GM19238 (cell line): ENCODE data around the gene PAK5.

ENCODE experiments used
- DNase-seq: peaks from one replicate; pipeline ENCODE4 v3.0.0; 2011; ENCODE audit warnings: low spot score; ENCODE audit not compliant: insufficient read length

The PAK5 gene

DNA sequence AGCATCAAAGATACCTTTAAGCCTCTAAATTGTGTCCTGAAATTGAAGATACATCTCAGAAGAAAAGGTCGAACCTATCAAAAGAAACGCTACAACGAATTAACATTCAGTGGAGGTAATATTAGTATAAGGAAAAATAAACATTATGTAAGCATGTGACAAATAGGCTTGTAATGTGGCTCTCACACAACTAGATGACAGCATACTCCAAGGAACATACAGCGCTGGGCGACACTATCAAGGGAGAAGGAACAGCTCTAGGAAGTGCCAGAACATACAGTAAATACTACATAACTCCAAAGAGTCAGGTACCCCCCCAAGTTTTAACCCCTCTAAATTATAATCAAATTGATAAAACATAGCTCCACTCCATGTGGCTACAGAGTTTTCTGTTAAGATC lies 220.9 kb downstream of the PAK5 start:
- DNase-seq, result no peak

DNA sequence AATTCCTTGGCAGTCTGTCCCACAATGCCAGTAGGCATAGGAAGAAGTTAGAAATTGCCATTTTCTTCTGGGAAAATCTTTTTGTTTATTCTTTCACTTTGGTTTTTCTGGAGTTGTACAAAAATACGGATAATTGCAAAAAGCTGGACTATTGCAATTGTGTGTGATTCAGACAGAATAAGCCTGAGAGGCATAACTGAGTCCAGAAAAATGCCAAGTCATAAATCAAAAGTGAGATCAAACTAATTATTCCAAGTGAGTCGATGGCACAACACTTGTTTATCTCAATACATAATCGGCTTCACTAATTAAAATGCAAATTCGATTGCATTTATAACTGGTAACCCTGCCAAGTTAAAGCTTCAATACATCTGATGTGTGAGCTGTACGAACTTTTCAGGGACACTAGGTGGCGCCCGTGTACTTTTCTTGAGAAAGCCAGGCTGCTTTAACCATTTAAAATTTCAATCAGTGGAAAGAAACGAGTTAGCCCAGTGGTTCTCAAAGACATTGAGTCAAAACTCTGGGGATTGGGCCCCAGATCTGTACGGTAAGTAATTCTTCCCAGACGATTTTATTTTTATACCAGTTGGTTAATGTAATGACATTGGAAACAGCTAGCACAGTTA lies 221.9 kb downstream of the PAK5 start:
- no peak for DNase-seq

DNA sequence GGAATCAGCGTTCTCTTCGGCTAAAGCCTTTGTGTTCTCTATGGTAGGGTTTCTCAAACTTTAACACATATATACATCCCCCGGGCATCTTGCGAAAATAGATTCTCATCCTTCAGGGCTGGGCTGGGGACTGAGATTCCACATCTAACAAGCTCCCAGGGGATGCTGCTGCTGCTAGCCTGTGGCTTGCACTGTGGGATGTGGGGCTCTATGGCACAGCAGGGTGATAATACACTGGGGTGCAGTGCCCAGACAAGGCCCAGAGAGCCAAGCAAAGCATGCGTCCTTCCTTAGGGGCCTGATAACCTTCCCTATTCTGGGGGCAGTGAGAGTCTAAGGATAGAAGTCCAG lies 222.4 kb downstream of the PAK5 start:
- DNase-seq, result no peak

DNA sequence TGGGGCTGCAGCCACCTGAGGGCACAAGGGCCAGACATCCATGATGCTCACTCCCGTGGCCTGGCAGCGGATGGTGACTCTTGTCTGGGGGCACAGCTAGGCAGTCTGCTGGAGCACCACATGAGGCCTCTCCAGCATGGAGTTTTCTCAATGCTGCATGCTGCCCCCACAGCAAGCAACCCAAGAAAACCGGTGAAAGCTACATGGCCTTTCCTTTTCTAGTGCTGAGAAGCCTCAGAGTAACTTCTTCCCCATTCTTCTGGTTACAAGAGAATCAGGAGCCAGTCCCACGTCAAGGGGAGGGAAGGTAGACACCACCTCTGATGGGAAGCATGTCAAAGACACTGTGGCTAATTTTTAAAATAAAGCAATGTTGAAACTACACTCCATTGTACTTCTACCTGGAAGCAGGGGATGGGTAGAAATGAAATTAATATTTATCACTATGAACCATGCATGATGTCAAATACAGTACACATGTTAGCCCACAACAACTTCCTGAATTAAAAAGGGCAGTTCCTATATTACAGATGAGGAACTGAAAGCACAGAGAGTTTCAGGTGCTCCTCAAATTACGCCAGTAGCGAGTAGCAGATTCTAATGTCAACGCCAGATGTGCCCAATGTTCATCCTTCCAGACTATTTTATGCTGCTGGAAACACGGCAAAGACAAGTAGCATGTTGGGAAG lies 223.0 kb downstream of the PAK5 start:
- DNase-seq, result peak; percentile 13

DNA sequence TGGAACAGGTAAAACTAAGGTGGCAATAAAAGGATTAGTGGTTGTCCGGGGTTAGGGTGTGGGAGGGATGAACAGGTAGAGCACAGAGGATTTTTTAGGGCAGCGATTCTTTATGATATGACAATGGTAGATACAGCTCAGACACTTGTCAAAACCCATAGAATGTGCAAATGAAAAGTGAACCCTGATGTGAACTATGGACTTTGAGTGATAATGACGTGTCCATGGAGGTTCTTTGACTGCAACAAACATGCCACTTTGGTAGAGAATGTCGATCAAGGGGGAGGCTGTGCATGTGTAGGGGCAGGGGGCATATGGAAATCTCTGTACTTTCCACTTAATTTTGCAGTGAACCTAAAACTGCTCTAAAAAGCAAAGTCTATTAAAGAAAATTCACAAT lies 223.8 kb downstream of the PAK5 start:
- no peak for DNase-seq

DNA sequence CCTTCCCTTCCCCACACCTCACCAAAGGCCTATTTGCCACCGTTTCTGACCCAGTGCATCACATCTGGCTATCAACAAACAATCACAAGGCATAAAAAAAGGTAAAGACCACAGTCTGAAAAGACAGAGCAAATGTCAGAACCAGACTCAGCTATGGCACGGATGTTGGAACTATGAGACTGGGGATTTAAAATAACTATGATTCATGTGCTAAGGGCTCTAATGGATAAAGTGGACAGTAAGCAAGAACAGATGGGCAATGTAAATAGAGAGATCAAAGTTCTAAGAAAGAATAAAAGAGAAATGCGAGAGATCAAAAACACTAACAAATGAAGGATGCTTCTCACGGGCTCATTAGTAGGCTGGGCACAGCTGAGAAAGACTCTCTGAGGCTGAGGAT lies 225.0 kb downstream of the PAK5 start:
- no peak for DNase-seq

GRCh38 chr20:9611921-9612320 lies 227.0 kb downstream of the PAK5 start:
- DNase-seq, result no peak

DNA sequence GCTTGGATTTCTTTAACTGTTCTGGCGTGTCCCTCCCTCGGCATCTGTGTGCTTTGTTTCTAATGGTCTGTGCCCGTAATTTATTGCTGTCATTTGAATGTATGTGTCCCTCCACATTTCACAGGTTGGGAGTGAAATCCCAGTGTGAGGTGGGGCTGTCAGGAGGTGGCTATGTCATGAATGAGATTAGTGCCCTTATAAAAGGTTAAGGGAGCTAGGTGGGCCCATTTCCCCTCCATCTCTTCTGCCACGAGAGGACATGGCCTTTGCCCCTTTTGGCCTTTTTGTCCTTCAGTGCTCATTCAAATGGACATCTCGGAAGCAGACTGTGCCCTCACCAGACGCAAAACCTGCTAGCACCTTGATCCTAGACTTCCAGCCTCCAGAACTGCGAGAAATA lies 228.2 kb downstream of the PAK5 start:
- no peak for DNase-seq

DNA sequence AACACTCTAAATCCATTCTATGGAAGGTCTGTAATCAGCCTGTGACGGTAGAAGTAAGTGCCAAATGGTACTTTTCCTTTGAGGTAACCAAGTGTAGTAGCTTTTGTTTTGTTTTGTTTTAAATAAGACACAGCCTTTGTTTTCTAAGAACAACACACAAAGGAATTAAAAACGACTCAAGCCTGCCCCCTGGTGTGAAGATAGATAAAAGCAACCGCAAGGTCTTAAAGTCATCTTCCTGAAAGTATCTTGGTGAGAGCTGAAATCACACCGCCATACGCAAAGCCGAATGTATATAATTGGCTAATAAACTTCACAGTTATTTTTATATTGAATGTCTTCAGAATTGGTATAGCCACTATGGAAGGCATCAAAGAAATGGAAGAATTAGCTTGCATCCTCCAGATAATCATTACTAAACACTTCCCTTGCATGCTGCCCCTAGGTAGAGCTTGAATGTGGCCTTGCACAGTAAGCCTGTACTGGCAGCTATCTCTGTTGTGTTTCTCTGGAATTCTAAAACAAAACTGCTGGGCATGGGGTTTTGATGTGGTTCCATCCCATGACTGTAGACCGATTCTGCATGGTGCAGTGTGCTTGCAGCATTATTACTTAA lies 228.9 kb downstream of the PAK5 start:
- DNase-seq, result peak; percentile 7

GRCh38 chr20:9608639-9609340 lies 230.1 kb downstream of the PAK5 start:
- DNase-seq, result no peak

DNA sequence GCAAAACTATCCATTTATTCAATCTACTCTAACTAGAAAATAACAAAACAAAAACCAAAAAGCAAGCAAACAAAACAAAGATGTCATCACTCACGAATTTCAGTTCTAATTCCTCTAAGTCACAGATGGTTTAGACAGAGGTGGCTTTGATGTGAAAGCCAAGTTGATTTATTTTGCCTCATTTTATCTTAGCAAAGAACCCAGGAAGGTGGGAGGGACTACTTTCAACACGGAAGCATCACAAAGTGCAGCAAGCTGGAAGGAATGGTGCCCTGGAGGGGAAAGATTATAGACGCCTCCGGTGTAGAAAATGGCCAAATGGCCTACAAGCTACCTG lies 236.1 kb downstream of the PAK5 start:
- DNase-seq, result no peak

DNA sequence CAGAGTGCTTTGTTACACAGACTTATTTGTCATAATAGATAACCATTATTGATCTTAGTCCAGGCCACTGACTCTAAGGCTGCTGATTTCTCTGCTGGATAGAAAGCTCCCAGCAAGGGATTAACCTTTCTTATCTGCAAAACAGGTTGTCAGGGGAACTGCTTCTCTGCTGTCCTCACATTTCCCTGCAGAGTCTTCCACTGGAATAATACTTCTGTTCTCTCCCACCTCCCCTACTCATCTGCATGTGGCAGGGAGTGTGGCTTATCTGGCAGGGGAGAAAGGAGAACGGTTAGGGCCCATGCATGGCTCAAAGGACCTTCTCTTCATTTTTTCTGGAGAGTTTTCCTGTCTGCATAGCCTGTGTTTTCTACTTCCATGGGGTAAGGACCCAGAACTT lies 238.3 kb downstream of the PAK5 start:
- no peak for DNase-seq

DNA sequence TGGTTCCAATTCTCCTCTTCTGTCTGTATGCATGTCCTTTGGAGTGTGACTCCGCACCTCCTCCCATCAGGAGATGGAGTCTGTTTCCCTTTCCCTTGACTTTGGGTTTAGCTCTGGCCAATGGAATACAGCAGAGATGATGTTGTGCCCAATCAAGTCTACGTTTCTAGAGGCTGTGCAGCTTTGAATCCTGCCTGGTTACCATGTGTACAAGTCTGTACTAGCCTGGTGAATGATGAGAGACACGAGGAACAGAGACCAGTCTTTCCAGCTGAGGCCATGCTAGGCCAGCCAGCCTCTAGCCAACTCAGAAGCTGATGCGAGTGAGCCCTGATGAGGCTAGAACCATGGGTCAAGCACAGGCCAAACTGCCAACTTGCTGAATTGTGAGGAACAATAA lies 241.3 kb downstream of the PAK5 start:
- no peak for DNase-seq

DNA sequence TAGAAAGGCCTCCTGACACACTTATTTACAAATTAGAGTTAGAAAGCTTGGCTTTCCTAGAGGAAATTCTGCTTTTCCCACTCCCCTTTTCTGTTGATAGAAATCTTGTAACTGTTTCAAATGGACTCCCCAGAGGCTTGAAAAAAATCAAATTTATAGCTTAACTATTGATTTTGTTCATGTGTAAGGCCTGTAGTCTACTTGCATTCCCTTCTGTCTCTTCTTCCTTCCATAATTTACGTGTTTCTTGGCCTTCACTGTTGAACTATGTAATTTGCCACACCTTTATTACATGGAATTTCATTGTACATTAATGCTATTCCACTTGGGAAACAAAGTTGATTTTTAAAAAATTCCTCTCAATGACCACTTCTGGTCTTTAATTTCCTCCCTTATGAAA lies 243.1 kb downstream of the PAK5 start:
- no peak for DNase-seq

- no peak for DNase-seq
These were observed 244.5 kb downstream of the PAK5 start for GRCh38 chr20:9594284-9594875.

- DNase-seq, result no peak
These were observed 246.5 kb downstream of the PAK5 start for GRCh38 chr20:9592419-9592818.

DNA sequence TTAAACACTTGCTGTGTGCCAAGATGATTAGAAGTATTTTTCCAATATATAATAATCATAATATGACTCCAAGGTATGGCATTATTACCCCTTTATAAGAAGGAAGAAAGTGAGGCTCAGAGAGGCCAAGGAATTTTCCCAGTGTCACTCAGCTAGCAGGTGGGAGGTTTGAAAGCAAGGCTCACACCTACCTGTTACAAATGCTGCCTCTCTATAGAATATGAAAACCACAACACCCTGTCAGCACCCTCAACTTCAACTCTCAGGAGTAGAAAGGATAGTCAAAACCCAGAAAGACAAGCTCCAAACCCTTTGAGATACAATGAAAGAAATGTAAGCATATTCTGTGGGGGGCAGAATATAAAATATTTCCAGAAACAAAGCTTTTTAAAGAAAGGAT lies 247.8 kb downstream of the PAK5 start:
- DNase-seq, result no peak

DNA sequence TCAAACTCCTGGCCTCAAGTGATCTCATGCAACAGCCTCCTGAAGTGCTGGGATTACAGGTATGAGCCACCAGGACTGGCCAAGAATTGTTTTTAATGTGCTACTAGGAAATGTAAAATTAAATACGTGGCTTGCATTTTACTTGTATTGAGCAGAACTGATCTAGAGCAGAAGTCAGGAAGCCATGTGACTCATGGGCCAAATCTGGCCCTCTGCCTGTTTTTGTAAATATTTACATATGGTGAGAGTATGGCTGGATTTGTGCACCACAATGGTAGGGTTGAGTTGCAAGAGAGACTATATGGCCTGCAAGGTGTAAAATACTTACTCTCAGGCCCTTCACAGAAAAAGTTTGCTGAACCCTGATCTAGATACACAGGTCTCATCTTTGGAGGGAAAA lies 248.7 kb downstream of the PAK5 start:
- DNase-seq, result no peak

DNA sequence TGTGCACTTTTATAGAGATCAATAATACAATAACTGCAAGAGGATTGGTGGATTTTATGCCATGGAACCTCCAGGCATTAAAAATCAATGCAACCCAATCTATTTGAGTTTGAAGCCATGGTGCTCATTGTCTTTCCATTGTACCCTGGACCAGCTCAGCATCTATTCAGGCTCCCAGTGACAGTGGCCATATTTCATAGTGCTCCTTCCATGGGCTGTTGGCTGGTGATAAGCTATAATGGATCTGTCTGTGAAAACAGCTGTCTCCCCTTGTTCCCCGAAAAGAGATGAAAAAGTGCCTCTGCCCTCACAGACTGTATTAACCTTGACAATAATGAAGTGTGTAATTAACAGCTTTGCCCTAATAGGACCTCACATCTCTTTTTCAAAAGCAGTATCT lies 250.2 kb downstream of the PAK5 start:
- no peak for DNase-seq

DNA sequence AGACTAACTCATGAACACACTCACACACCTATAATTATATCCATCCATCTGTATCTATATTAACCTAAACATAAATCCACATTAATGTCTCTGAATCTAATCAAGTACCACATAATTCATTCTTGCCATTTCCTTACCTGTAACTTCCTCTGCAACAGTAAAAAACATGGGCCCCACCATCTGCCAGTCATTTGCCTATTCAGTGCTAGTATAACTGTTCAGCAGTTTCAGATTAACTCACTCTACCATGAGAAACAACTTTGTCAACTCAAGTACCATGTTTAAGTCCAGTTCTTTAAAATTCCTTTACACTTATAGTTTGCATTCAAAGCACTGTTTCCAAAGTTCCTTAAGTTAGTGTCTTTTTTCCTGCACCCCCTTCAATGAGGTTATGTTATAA lies 255.7 kb downstream of the PAK5 start:
- no peak for DNase-seq

DNA sequence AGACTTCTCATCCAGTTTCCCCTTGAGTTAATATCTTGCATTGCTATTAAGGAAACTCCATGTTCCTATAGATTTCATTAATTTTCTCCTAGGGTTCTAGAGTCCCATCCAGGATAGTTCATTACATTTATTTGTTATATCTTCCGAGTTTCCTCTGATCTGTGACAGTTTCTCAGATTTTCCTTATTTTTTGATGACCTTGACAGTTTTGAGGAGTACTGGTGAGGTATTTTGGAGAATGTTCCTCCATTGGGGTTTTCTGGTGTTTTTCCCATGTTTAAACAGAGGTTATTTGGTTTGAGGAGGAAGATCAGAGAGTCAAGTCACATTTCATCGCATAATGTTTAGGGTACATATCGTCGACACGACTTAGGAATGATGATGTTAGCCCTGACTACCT lies 256.7 kb downstream of the PAK5 start:
- no peak for DNase-seq

DNA sequence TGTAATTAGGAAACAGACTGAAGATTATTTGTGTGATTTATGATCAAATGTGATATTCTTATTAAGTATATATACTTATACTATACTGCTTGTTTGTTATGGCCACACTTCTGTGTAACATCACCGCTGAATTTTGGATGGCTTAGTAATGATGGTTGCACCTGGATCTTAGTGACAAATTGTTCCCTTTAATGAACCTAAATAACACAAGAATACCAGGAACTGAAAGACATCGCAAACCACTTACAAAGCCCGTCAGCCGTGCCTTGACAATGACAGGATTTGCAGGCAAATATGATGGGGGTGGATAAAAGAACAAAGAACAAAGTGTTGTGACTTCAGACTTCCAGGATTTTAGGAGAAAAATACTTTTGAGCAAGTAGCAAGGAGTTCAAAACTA lies 257.4 kb downstream of the PAK5 start:
- no peak for DNase-seq
